ENCODE data around the gene PGM2L1.

PGM2L1 gene

GRCh38 chr11:74288161-74288560 lies 110.1 kb downstream of the PGM2L1 start:
- no peak for FAIRE-seq

GRCh38 chr11:74284466-74284865 lies 113.8 kb downstream of the PGM2L1 start:
- FAIRE-seq, result no peak

GRCh38 chr11:74283580-74284180 lies 114.6 kb downstream of the PGM2L1 start:
- FAIRE-seq, result no peak

- no peak for FAIRE-seq
Observed at GRCh38 chr11:74282914-74283371, 115.3 kb downstream of the PGM2L1 start.

- FAIRE-seq, result no peak
Observed at GRCh38 chr11:74282421-74282820, 115.8 kb downstream of the PGM2L1 start.

- no peak for FAIRE-seq
Observed at GRCh38 chr11:74280494-74280893, 117.7 kb downstream of the PGM2L1 start.

Data from A204.1 (cell line).